Measurements from ENCODE around the gene ABCB11. TPM values are rescaled to one million over a fixed set of nuclear protein-coding genes. Genes with fewer than 3 reads are reported as not detected.

Gene ABCB11
- total RNA-seq, 1 donor from 2014 or later: not detected

- Histone ChIP-seq H3K9me3 (no peaks in the 10 kb centered on the region), H3K4me3 (no peak overlapping the region), H3K36me3 (no peaks in the 10 kb centered on the region), H3K27me3 (no peaks in the 10 kb centered on the region), H3K27ac (no peak overlapping the region), H3K4me1 (no peaks in the 10 kb centered on the region)
- TF ChIP-seq, protein P1, sequence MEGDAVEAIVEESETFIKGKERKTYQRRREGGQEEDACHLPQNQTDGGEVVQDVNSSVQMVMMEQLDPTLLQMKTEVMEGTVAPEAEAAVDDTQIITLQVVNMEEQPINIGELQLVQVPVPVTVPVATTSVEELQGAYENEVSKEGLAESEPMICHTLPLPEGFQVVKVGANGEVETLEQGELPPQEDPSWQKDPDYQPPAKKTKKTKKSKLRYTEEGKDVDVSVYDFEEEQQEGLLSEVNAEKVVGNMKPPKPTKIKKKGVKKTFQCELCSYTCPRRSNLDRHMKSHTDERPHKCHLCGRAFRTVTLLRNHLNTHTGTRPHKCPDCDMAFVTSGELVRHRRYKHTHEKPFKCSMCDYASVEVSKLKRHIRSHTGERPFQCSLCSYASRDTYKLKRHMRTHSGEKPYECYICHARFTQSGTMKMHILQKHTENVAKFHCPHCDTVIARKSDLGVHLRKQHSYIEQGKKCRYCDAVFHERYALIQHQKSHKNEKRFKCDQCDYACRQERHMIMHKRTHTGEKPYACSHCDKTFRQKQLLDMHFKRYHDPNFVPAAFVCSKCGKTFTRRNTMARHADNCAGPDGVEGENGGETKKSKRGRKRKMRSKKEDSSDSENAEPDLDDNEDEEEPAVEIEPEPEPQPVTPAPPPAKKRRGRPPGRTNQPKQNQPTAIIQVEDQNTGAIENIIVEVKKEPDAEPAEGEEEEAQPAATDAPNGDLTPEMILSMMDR (IDR thresholded peaks at IDR 0.05): no peak
- DNase-seq (ENCODE audit: extremely low spot score in 2 of 2): no peak
- intact Hi-C loops (cut with DNase I): no loop called here
These were observed 41.2 kb upstream of the ABCB11 start for GRCh38 chr2:169072163-169072925.

DNA sequence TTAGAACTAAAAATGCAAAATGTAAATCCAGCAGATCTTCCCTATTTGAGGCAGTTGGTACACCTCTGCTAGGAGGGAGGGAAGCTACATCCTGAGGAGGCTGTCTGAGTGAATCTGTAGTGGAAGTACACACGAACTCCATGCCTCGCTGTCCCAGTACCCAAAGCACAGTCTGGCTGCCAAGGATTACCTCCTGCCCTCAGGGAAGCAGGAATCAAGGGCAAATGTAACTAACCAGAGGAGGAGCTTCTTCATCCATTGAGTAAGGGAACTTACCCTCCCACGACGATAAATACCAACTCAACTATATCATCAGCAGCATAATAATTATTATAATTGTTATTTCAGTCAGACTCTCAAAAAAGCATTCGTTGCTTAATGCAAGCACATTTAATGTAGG lies 40.3 kb upstream of the ABCB11 start:
- H3K4me3 ChIP-seq: no peak overlapping the region
- no peak overlapping the region for H3K27ac ChIP-seq
- intact Hi-C loops (cut with DNase I): no loop called here
- no peaks in the 10 kb centered on the region for H3K9me3 ChIP-seq
- no peaks in the 10 kb centered on the region for H3K36me3 ChIP-seq
- no peaks in the 10 kb centered on the region for H3K27me3 ChIP-seq
- no peak for DNase-seq (ENCODE audit: extremely low spot score in 2 of 2)
- peaks cover 3% of the 10 kb centered on the region for H3K4me1 ChIP-seq
- TF ChIP-seq, protein P1 (IDR thresholded peaks at IDR 0.05): no peak
- no peak for TF ChIP-seq POLR2AphosphoS5 (IDR thresholded peaks at IDR 0.05; ENCODE audit: insufficient read depth in 1 of 2, low read depth in 1 of 2)
- no peak for TF ChIP-seq POLR2A (IDR thresholded peaks at IDR 0.05)

DNA sequence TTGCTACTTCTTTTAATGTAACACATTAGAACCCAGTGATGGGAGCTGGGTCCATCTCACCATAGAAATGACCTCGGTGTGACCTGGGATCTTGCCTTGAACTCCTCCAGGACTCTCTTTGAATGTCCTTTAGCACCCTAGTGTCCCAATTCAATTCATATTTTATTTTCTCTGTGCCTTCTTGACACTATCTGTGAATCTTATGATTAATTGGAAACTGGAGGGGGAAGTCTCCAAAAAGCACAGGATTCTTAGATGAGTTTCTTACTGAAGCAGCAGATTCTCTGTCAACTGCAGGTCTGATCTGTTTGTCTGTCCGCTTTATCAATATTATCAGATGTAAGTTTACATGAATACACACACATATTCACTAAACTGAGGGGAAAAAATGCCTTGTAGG lies 38.7 kb upstream of the ABCB11 start:
- Histone ChIP-seq H3K27ac (no peak overlapping the region), H3K4me3 (no peak overlapping the region), H3K4me1 (peaks cover 5% of the 10 kb centered on the region), H3K9me3 (no peaks in the 10 kb centered on the region), H3K27me3 (no peaks in the 10 kb centered on the region), H3K36me3 (no peaks in the 10 kb centered on the region)
- intact Hi-C loops (cut with DNase I): no loop called here
- DNase-seq (ENCODE audit: extremely low spot score in 2 of 2): no peak
- no peak for TF ChIP-seq POLR2AphosphoS5 (IDR thresholded peaks at IDR 0.05; ENCODE audit: insufficient read depth in 1 of 2, low read depth in 1 of 2)
- no peak for TF ChIP-seq POLR2A (IDR thresholded peaks at IDR 0.05)
- TF ChIP-seq, protein P1 (IDR thresholded peaks at IDR 0.05): no peak

- Histone ChIP-seq H3K36me3 (no peaks in the 10 kb centered on the region), H3K27me3 (no peaks in the 10 kb centered on the region), H3K4me3 (no peak within 1 kb of the TSS), H3K9me3 (no peaks in the 10 kb centered on the region), H3K27ac (no peak within 1 kb of the TSS), H3K4me1 (peaks cover 5% of the 10 kb centered on the region)
- TF ChIP-seq POLR2AphosphoS5 (IDR thresholded peaks at IDR 0.05; ENCODE audit: insufficient read depth in 1 of 2, low read depth in 1 of 2) (no peak), POLR2A (IDR thresholded peaks at IDR 0.05) (no peak)
- TF ChIP-seq, protein P1 (IDR thresholded peaks at IDR 0.05): no peak
- intact Hi-C loops (cut with DNase I): no loop called here
- no peak for DNase-seq (ENCODE audit: extremely low spot score in 2 of 2)
These were observed 38.2 kb upstream of the ABCB11 start, which contains the start of gene DHRS9 for GRCh38 chr2:169069341-169069740. Gene DHRS9 (plus strand): TSS chr2:169069563. CDS start chr2:169081582, 12,019 bp downstream.

DNA sequence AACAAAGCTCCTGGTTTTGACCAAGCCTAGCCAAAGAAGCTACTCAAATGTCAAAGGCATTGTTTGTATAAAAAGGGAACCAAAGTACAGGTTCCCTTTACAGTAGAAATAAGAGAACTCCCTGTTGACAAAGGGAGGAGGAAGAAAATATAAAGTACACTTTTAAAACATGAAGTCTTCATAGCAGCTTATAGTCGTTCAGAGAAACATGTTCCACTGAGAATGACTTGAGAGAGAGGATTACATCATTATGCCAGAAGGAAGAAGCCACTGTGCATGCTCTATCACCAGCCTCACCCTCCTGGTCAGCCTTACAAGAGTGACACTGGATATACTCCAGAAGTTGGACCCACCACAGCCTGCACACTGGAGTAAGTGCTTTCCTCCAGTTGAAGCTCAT lies 35.8 kb upstream of the ABCB11 start:
- intact Hi-C loops (cut with DNase I): no loop called here
- no peak overlapping the region for H3K4me3 ChIP-seq
- H3K9me3 ChIP-seq: no peaks in the 10 kb centered on the region
- no peak for DNase-seq (ENCODE audit: extremely low spot score in 2 of 2)
- TF ChIP-seq POLR2A (IDR thresholded peaks at IDR 0.05): no peak
- no peak for TF ChIP-seq POLR2AphosphoS5 (IDR thresholded peaks at IDR 0.05; ENCODE audit: insufficient read depth in 1 of 2, low read depth in 1 of 2)
- TF ChIP-seq, protein P1 (IDR thresholded peaks at IDR 0.05): no peak
- H3K27me3 ChIP-seq: no peaks in the 10 kb centered on the region
- peaks cover 5% of the 10 kb centered on the region for H3K4me1 ChIP-seq
- no peak overlapping the region for H3K27ac ChIP-seq
- no peaks in the 10 kb centered on the region for H3K36me3 ChIP-seq

Measured in vagina (tissue), 2 donors.